Measurements from ENCODE around the gene ESPL1.

ESPL1 gene

DNA sequence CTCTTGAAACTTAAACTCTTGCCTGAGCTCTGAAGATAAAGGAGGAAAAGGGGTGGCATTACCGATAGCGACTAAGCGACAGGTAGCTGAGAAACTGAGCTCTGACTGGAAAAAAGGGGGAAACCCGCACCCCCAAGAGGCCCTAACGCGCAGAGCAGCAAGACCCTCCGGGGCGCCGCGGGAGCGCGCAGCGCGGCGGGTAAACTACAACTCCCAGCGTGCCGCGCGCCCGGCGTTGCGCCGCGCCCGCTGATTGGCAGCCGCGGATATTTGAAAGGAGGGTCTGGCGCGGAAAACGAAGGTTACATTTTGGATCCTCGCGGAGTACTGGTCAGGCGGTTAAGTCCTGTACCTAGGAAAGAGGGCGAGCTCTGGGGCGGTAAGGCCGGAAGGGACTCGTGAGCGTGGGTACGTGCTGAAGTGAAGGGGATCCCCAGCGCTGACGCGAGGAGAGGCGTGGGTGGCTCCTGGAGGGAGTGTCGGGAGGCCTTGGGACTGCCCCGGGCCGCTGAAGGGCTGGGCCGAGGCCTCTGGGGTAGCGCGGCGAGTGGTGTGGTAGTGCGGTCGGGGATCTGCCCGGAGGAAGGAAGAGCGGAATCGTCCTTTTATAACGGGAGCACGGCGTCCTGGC, at the start of gene ESPL1:
Gene ESPL1 (plus strand): TSS at position 301 of the 631 bp plus-strand sequence. CDS start 468 bp downstream, outside the sequence.
- peak; percentile 92 for DNase-seq

DNA sequence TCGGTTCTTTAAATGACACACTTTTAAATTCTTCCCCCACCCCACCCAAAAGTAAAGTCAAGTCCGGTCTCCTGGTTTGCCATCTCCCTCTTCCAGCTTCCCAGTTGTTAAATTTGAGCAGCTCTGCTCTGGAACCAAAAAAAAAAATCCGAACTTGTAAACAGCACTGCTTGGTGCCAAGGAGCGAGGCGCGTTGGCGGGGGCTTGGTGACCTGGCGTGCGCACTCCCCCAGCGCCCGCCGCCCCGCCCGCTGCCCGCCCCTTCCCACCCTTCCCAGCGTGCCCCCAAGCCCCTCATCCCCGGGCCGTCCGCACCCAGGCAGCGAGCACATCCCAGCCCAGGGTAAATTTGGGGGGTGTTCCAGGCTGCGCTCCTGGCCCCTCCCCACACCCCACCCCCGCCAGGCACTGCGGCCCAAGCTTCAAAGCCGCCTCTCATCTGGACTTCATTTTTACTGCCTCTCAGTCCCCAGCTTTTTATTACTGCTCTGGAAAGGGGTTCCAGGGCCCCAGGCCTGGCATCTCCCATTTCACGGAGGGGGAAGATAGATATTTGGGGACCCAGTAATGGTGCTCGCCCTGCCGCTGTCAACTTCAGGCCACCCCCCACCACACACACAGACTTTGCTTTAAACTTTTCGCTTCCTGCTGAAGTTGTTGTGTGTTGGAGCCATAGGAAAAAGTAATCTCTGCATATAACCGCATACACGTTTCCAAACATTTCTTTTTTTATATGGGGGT, 49.4 kb upstream of the ESPL1 start:
- no peak for DNase-seq

DNA sequence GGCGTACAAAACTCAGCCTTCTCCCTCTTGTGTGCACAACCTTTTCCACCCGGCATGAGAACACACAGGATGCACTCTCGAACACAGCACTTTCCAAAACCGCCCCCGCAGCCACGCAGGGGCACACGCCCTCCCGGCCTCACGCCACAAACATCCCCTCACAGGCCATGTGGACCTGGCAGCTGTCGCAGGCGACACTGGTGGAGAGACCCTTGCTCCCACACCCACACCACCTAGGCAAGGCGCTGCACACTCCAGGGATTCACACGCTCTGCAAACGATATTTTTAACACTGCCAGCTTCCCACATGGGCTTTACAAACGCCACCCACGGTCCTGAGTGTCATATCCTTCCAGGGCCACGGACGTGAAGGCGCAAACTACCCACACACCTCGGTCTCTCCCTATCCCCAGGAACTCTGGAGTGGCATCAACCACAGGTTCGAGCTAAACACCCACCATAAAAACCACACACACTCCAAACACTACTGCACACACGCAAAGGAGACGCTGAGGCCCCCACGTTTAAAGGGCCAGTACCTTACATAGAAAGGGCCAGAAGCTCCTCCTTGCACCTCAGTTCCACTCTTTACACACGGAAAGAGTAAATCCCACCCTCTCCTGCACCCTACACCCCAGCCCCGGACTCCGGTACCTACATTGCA, 48.7 kb upstream of the ESPL1 start:
- DNase-seq, result peak; percentile 44

DNA sequence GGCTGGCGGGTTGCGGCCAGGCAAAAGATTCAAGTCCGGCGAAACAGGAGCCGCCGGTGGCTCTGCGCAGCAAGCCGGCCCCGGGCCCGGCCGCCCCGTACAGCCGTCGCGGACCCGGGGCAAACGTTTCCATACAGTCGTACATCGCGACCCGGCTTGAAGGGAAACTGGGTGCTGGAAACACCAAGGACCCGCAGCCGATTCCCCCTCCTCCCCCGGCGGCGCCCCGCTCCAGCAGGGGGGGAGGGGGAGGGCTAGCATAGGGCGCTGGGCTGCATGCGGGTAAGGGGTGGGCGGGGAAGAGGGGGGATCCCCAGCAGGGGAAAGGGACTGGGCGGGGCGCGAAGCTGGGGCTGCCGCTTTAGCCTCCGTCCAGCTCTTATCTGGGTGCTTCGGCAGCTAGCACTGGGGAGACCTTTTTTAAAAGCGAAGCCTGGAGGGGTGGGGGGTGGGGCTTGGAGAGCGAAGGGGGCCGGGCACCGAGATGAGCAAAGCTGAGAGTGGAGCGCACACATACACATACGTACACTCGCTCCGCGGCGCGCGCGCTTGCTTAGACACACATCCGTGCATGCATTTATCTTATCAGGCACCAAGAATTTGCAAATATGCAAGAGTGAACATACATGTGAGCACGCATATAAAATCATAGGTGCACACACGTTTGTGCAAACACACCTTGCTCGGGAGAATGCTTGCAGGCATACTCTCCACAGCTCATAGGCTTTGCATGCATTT, 48.0 kb upstream of the ESPL1 start:
- peak; percentile 66 for DNase-seq

DNA sequence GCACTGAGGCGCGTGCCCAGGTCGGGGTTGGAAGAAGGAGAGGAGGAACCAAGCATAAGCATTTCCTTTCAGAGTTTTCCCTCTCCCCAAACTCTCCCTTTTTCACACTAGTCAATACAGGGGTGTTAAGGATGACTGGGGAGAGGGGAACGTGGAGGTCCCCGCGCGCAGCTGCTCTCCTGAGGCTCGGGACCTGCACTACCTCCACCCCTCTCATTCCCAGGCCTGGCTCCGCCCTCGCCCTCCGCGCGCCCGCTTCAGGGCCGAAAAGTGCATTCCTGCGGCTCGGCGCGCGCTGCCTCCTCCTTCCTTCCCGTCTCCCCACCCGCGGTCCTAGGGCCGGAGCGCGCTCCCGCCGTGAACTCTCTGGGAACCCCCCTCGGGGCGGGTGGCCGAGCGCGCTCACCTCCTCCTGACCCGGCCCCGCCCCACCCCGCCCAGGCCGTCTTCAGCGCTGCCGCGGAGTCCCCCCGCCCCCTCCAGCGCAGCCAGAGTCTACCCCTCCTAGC, 47.4 kb upstream of the ESPL1 start:
- peak; percentile 94 for DNase-seq

DNA sequence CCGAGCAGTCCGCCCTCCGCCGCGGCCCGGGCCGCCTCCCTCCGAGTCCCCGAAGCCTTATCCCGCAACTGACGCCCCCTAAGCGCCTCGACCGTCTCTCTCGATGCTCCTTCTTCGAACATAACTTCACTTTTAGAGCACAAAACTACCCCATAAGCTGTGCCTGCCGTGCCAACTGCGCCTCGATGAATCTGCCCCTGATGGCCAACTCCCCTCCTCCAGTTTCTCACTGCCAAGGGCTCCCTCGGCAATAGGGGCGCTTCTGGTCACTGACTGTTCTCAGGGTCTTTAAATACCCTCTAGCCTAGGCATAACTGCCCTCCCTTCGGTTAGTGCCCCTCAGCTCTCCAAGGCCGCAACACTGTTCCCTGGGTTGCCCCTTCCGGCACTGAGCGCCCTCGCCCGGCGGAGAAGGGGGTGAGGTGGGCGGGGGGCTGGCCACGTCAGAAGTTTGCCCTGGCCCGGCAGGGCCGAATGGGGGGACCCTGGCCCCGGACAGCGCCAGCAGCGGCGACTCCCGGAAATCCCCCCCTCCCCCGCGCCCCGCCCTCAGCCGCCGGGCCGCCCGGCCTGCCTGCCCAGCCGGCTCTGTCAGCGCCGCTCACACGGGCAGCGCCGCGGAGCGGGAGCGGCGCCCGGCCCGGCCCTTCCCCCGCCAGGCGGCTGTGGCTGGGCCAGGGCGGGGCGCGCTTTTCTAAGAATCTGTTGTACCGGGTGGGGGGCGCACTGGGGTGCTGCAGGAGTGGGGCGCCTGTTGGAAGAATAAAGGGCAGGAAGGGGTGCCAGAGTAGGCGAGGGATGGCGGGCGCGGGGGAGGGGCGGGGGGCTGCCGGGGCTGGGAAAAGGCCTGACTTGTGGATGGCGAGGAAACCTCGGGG, 46.7 kb upstream of the ESPL1 start:
- DNase-seq, result peak; percentile 82

DNA sequence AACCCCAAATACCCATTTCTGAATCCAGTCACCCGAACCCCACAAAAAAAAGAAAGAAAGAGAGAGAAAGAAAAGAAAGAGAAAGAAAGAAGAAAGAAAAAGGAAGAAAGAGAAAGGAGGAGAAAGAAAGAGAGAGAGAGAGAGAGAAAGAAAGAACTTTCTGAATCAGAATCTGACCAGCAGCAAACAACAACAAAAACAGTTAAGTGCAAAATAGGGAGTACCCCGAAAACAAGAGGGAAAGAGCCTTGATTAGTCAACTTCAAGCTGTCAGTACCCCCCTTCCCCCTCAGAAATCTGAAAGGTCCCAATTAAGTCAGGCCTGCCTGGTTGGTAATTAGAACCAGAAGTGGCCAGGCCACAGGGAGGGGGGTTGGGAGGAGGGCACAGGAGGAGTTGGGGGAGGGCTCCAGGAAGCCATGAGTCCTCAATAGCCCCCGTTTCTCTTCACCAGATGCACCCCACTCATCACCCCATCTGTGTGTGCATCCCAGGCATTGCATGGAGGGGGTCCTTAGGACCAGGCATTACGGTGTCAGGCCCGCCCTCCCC, 45.9 kb upstream of the ESPL1 start:
- no peak for DNase-seq

DNA sequence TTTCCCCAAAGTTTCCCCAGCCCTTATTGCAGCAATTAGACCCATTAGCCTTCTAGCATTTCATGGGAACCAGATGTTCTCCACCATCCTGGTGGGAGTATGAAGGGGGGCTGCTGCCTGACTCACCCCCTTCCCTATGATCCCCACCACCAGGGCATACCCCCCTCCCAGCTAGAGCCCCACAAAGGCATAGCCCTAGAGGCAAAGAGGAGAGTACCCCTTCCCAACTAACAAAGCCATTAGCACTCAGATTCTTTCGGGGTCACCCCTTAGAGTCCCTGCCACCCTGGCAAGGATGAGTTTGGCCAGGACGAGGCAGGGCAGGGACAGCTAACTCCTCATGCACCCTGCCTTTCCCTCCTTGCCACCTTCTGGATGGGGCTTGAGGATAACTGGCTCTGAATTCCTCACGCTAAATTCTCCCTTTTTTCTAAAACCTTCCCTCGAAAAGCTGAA, 45.3 kb upstream of the ESPL1 start:
- no peak for DNase-seq

DNA sequence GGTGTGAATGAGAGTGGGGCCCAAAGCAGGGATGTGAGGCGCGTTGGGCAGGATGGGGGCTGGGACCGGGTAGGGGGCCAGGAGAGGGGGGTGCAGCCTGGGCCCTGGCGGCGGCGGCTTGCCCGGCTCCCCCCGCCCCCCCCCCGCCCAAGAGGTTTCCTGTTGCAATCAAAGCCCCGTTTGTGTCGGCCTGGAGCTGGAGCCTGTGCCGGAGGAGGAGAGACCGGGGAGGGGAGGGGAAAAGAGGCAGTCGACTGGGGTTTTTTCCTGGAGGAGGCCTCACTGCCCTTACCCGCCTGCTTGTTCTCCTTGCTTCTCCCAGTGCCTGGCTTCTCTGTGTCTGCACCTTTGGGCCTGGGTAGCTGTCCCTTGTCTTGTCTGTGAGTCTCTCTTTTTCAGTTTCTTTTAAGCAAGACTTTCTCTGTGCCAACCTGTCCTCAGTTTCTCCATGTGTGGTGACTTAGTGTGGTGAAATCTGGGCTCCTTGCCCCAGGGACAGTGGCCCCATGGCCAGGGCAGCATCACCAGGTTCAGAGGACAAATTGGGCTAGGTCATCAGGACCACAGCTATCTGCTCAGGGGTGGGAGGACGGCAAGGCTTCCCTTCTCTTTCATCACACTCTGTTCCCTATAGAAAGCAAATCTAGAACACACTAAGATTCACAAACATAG, 44.6 kb upstream of the ESPL1 start:
- DNase-seq, result no peak

DNA sequence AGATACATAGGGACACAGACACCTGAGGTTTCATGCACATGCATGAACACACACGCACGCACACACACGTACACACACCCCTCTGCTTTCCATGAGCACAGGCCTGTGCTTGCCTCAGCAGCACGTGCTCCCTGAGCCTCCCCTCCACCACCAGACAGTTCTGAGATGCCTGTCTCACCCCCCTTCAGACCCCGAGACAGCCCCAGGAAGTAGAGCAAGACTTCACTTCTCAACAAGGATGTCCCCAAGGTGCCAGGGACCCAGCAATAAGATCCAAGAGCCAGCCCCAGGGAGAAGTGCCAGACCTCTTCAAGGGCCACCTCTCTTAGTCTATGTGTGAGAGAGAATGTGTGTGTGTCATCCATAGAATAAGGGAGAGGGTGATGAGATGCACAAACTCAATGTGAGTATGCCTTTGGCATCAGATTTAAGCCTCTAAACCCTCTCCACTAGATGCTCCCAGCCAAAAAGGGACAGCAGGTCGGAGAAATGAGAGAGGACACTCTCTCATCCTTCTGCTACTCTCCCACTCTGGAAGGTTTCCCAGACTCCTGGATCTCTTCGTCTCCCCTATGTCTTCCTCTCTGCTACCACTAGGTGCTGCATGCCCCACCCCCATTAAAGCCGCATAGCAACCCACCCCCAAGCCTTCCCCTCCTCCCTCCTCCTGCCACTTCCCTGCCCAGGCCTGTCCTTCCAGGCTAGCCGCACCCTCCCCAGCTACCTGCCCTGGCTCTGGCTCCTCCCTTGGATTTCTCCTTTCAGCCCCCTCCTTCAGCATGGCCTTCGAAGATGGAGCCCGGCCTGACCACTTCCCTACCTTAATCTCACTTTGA, 43.8 kb upstream of the ESPL1 start:
- DNase-seq, result no peak

DNA sequence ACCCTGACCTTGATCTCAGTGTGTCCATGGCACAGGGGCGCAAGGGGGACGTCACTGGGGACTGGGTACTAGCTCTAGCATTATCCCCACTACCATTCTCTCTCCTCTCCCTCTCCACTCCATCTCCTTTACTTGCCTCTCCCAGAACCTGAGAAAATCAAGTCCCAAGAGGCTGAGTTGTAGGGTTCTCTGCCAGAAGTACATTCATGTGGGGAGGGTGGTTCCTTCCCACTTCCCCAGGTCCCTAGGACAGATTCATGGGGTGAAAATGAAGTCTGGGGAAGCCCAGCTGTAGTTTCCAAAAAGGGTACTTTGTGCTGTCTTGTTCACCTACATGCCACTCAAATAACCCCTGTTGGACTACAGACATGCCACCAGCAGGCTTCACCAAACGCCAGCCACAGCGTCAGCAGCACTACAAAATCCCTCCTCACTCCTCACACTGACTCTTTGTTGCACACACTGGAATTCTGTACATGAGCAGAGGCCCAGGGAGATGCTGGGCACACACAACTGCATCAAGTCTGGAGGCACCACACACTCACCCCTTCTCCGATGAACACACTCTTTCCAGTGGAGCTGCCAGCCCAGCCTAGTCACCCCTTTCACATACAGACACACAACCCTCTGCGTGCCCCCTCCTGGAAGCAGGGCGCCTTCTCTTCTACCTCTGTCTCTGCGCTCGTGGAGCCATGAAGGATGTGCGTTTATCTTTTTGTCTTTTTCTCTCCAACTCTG, 43.0 kb upstream of the ESPL1 start:
- no peak for DNase-seq

DNA sequence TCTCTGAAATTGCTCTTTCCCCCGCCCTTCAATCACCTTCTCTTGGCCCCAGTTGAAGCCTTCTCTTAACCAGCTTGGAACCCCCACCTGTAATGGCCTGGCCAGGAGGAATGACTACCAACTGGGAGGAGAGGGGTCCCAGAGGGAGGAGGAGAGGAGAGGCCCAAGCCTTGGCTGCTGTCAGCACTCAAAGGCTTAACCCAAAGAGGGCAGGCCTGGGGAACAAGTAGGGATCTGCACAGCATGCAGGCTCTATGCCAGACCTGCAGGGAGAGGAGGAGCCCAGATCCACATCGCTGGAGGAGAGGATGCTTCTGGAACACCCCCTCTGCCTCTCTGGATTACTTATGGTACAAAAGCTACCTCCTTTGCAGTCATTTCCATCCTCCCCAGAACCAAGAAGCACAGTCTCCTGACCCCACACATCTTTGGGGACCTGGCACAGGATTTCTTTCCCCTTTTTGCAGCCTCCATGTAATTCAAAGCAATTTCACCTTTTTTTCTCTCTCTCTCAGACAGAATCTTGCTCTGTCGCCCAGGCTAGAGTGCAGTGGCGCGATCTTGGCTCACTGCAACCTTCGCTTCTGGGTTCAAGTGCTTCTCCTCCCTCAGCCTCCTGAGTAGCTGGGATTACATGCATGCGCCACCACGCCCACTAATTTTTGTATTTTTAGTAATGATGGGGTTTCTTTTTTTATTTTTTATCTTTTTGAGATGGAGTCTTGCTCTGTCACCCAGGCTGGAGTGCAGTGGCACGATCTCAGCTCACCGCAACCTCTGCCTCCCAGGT, 42.3 kb upstream of the ESPL1 start:
- DNase-seq, result no peak

DNA sequence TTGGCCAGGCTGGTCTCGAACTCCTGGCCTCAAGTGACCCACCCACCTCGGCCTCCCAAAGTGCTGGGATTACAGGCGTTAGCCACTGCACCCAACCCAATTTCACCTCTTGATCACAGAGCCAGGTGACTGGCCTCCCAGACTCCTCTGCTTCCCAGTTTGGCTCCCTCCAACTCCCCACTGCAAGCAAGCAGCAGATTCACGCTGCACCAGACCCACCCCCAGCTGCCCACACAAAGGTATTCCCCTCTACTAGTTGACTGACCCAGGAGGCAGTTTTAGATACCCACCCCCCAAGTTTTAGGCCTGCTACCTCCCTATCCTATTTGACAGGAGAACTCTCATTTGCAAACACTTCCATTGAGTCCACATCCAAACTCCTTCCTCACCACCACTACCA, 41.3 kb upstream of the ESPL1 start:
- DNase-seq, result no peak

DNA sequence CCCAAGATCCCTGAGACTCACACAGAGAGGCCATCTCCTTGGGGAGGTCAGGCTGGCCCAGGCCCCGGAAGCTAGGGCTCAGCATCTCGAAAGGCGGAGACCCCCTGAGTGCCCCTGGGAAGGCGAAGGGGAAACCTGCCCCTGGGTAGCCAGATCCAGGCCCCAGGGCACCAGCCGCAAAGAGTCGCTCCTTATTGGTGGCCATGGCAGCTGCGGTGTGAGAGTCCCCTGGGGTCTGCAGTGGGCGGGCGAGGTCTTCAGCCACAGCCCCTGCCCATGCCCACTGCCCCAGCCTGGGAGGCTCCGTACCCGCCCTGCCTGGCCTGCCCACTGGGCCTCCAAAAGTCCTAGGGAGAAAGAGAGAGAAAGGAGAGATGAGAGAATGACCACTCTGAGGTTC, 40.8 kb upstream of the ESPL1 start:
- DNase-seq, result no peak

DNA sequence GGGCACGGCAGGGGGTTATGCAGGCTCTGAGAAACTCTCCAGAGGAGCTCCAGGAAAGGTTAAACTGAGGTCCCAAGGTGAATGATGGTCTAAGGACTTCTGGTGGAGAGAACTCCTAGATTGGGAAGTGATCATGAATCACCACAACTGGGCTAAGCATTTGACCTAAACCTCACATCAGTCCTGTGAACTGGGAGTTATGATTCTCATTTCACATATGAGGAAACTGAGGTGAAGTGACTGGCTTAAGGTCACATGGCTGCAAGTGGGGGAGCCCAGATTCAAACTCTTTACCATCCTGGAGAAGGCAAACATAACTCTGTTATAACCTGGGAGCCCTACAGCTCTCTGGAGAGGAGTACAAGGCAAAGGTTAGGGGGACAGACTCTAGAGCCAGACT, 40.3 kb upstream of the ESPL1 start:
- no peak for DNase-seq

DNA sequence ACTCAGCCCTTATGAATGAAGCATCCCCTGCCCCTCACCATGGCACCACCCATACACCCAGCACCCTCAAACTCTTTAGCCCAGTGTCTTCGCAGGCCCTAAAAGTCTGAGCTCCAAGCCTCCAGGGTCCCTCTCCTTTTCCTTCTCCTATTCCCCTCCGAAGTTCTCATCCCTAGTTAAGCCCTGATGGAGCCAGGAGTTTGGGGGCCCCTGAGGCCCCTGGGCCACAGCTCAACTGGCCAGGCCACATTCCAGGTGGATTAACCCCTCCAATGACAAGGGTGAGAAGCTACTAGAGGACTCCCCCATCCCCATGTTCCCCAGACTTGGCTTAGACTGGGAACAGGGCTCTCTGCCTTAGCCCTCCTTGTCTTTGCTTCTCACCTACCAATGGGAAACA, 38.6 kb upstream of the ESPL1 start:
- no peak for DNase-seq

DNA sequence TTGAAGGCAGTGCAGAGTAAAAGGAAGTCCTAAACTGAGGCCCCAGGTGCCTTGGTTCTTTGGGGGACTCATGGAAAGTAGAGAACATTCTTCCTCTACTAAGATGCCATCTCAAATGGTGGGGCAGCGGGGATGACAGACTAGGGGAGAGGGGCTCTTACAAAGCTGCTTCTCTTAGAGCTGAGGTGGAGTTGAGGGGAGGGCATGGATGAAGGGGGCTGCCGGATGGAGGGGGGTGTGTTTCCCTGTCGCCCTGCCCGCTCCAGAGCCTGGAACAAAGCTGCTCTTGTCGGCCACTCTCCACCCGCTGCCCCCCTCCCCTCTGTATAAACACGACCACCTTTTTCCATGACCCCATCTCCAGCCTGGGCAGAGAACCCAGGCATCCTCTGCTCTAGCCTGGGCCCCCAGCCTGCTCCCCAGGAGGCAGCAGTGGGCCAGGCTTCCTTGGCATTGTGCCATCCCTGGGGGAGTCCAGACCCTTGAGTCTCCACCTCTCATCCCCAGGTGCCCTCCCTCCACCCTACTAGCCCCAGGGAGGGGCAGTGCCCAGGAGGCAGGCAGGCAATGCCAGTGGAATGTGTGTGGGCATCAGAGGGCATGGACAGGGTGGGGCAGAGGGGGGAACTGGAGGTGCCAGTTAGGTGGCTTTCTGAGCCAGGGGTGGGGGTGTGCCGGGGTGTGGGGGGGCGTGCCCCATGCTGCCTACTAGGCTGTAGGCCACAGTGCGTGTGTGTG, 37.8 kb upstream of the ESPL1 start:
- DNase-seq, result no peak

DNA sequence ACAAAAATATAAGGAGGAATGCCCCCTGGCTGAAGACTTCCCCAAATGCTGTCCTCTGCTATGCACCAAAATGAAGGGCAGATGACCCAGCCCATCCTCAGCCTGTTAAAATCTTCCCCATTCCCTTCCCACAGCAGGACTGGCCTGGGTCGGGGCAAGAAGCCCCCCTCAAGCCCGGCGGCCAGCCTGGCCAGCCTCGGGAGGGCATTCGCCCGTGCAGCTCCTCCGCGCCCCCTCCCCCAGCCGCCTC, 36.5 kb upstream of the ESPL1 start:
- no peak for DNase-seq
